Activated CD8-positive, alpha-beta memory T cell treated with anti-CD3 and anti-CD28 coated beads, Interleukin-2, amount 50 U/mL, for 24 hours (primary cell): Measurements from ENCODE around the gene SNTG2.

Experiments used
- DNase-seq: peaks from one replicate; pipeline ENCODE4 v3.0.0-alpha.2; 2020; ENCODE audit errors: extremely low read depth

SNTG2 gene

DNA sequence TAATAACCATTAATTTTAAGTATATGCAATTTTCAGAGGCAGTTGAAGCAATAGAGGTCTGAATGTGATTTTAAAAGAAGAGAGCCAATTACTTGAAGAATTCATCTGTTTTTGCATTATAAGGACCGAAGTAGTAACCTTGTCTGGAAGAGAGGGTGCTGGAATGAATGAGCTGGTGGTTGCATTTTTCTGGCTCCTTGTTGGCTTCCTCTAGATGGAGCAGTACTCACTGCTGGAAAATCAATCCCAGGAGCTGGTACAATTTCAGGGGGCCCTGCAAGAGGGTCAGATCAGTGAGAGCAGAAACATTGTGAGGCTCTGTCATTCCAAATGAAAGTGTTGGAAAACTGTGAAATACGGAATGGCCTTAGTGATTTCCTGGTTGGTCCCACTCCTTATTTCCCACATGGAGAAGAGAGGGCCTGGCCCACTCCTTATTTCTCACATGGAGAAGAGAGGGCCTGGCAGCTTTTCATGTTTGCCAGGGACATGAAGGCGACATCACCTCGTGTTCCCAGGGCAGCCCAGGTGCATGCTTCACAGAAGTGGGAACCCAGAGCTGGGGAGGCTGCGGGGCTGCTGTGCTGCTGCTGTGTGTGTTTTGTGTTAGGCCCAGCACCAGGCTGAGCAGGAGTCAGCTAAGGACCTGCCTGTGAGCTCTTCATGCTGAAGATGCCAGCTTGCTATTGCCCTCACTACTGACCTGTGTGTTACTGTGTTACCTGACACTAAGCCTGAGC lies 197.4 kb downstream of the SNTG2 start:
- no peak for DNase-seq

DNA sequence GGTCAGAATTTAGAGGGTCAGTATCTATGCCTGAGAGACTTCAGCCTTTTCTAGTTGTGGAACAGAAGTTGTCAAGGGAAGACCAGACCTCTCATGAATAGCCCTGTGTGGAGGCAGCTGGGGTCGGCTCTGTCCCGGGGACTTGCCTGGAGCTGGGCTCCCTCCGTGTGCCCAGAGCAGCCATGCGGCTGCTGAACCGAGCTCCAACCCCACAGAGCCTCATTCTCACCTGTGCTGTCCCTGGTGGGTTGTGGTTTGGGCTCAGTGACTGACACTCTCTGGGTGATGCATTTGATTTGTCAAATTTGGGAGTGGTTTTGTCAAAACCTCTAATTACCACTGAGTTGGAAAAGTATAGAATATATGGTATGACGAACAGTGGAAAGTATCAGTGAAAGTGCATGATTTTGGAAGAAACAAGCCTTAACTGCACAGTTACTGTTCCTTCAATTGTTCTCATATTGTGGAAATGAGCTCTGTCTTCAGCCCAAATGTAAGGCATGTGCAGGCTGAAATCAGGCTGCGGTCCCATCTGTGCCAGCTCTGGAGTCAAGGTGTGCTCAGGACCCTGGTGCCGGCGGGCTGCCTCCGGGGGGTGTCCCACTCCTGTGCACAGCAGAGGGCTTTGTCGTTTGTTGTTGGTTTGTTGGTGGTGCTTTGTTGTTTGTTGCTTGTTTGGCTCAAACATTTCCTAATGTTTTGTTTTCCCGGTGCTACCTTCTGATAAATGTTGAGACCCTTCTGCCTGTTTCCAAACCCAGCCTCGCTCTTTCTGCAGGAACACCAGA lies 200.3 kb downstream of the SNTG2 start:
- no peak for DNase-seq

DNA sequence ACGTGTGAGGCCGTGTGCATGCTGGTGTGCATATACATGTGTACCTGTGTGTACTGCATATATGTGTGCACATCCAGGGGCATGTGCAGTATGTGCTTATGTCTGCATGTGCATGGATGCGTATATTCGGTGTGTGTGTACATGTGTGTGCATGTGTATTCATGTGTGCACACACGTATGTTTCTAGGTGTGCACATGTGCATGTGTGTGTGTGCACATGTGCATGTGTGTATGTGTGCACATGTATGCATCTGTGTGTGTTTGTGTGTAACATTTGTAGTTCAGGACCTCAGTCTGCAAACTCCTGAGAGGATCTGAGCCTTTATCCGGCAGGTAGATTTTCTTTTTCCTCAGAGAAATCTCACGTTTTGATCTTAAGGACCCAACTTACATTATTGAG lies 201.7 kb downstream of the SNTG2 start:
- no peak for DNase-seq

DNA sequence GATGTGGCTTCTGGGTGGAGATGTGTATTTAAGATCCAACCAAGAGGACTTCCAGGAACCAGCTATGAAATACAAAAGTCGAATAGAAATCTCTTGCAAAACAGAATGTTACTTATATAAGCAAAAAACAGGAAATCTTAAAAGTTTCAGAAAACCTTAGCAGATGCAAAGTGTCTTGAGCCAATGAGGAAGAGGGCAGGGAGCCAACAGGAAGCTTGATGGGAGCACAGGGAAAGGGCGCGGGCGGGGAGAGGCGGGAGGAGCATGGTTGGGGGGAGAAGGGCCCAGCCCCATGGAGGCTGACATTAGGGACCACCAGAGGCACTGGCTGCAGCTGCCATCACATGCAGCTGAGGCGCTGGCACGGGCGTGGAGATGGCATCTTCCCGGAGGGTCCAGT lies 203.3 kb downstream of the SNTG2 start:
- DNase-seq = no peak

DNA sequence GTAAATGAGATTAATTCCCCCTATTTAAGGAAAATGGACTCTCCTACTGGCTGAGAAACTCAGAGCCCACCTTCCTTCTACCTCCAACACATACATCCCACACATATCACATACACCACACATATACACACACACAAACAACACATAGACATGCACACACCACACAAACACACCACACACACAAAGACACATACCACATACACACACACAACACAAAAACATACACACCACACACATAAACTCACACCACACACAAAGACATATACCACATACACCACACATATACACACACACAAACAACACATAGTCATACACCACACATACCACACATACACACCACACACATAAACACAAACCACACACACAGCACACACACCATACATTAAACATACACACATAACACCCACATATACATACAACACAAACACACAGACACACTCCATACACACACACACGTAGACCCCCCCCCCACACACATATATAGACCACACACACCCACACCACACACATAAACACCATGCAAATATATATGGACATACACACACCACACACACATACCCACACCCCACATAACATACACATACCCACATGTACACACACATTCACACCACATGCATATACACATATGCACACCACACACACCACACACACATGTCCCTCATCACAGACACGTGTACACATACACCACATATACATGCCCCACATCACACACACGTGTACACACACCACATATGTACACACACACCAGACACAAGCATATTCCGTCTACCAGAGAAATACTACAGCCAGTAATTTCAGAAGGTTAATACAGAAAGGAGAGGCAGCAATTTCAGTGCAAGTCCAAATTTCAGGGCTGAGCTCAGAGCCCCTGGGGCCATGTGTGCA lies 204.3 kb downstream of the SNTG2 start:
- DNase-seq = no peak

DNA sequence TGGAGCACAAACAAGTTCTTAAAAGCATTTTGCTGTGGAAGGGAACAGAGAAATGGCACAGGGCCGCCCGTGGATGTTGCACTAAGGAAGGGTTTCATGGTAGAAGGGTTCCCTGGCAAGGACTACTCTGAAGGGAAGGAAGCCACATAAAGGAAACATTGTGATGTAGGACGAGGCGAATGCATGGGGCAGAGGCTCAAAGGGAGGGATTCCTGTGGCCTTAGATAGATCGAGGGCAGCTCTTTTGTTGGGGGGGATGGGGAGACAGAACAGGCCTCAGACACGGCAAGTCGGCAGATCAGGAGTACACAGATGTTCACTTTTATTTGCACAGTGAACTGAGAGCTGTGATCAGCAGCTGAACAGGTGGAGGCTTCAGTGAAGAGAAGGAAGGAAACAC lies 205.4 kb downstream of the SNTG2 start:
- DNase-seq = no peak

DNA sequence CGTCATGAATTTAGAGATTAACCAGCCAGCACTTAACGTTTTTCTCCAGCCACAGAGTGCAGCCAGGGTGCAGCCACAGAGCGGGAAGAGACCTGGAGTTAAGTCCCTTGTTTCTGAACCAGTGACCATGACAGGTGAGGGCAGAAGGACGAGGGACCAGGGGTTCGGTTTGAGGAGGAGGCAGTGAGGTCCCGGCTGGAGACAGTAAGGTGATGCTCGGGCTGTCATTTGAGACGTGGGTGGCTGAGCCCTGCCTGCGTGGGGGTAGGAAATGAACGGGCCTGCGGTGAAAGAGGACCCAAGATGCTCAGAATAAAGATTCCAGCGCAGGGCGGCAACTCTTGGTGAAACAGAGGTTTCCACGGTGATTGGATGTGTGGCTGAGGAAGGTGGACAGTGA lies 205.9 kb downstream of the SNTG2 start:
- DNase-seq = no peak

DNA sequence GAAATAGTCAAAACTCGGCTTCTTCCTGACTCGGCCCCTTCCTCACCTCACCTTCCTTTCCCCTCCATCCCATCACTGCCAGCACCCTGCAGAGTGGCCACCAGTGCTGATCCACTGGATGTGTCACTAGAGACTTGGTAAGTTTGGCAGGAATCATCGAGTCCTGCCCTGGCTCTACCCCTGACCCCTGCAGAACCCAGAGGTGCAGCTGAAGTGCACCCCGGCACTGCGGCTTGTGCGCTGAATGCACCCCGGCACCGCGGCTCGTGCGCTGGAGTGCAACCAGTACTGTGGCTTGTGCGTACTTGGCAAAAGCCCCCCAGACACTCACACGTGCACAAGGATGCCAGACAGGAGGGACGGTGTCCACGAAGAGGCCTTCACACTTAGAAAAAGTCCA lies 206.5 kb downstream of the SNTG2 start:
- no peak for DNase-seq

DNA sequence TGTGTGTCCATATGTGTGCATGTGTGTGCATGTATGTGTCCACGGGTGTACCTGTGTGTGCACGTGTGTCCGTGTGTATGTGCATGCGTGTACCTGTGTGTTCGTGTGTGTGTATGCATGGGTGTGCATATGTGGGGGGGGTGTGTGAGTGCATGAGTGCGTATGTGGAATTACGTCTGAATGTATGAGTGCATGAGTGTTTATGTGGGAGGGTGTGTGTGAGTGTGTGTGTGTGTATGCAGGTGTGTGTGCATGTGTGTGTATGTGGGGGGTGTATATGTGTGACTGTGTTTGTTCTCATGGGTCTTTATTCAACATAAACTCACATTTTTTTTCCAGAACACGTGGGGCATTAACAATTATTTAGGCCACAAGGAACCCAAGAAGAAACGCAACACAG lies 208.4 kb downstream of the SNTG2 start:
- DNase-seq = no peak

DNA sequence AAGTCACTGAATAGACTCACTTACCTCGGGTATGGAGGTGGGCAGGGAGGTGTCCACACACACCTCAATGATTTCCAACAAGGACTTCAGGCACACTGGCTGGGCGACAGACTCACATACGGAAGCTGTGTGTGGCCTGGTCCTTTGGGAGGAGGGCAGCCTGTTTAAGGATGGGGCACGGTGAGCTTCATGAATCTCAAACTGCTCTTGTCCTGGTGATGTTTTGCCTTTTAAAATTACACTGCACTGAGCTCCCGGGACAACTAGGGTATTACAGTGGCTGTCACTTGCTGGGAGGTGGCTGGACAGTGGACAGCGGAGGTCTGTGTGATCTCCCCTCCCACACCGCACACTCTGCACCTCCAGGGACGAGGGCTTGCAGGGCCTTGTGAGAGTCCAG lies 211.6 kb downstream of the SNTG2 start:
- DNase-seq = no peak

DNA sequence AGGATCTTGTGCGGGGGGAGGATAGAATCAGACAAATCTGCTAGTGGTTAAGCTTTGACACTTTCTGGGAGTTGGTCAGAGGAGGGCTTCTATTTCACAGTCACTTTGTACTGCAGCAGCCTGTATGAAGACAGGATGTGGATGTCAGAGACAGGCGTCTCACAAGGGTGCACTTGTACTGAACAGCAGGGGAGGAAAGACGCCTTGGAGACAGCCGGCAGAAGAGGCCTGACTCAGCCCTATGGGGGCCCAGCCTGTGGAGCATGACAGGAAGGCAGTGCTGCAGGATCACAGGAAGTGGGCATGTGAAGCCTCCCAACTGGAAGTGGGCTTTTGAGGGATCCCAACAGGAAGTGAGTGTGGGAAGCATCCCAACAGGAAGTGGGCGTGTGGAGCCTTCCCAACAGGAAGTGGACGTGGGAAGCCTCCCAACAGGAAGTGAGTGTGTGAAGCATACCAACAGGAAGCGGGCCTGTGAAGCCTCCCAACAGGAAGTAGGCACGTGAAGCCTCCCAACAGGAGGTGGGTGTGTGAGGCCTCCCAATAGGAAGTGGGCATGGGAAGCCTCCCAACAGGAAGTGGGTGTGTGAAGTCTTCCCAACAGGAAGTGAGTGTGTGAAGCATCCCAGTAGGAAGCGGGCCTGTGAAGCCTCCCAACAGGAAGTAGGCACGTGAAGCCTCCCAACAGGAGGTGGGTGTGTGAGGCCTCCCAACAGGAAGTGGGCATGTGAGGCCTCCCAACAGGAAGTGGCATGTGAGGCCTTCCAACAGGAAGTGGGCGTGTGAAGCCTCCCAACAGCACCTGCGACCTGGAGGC lies 212.3 kb downstream of the SNTG2 start:
- no peak for DNase-seq

DNA sequence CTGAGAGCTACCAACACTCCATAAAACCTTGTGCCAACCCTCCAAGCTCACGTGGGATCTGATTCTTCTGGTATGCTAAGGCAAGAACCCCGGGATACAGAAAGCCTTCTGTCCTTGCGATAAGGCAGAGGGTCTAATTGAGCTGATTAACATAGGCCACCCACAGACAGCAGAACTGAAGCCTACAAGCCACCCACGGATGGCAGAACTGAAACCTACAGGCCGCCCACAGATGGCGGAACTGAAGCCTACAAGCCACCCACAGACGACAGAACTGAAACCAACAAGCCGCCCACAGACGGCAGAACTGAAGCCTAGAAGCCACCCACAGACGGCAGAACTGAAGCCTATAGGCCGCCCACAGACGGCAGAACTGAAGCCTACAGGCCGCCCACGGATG lies 216.3 kb downstream of the SNTG2 start:
- DNase-seq = no peak

DNA sequence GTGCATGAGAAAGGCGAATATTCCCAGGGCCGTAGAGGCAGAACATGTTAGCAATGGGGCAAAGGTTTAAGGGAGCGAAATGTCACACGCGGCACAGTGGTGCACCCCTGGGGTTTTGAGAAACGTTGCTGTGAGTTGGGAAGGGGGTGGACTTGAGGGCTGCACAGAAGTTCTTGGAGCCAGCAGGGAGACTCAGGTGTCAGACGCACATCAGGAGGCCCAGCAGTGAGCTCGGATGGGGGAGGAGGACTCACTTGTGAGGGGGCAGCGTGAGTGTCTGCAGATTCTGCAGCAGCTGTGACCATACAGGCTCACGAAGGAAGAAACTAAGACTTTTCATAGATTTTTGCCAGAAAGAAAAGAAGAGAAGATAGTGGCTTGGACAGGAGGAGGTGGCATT lies 218.2 kb downstream of the SNTG2 start:
- DNase-seq = no peak

DNA sequence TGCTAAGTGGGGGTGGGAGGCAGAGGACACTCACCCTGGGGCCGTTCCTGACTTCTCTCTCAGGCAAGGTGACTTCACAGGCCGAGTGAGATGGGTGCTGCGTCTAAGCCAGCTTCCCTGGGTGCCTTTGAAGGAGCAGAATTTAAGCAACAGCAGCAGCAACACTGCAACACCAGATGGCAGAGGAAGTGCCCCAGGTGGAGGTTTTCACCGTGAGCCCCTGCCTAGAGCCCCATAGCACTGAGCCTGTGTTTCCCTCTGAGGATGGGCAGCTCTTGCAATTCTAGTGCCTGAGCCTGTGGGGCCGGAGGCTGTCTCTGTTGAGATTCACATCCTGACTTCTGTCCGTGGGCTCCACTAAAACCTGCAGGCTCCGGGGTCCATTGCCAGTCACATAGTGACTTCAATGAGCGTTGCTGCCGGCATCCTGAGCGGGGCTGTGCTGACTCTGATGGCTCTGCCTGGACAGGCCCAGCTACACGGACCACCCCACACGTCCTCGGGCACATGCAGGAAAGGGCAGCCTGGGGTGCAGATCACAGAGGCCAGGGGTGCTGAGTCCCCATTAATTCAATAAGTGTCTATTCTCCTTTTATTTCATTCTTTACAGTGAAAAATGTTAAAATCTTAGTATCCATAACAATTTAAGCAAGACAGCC lies 218.8 kb downstream of the SNTG2 start:
- no peak for DNase-seq

DNA sequence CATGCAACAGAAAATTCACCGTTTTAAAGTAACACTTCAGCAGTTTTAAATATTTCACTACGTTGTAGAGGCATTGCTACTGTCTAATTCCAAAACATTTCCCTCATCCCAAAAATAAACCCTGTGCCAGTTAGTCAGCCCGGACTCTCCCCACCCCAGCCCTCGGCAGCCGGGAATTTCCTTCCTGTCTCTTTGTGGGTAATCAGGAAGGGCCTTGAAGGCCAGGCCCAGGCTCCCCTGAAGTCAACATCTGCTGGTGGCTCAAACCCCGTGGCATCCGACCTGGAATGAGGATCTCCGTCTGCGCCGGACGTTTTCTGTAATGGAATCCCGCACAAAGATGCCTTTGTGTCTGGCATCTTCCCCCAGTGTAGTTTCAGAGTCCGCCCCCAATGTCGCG lies 219.6 kb downstream of the SNTG2 start:
- DNase-seq = no peak

DNA sequence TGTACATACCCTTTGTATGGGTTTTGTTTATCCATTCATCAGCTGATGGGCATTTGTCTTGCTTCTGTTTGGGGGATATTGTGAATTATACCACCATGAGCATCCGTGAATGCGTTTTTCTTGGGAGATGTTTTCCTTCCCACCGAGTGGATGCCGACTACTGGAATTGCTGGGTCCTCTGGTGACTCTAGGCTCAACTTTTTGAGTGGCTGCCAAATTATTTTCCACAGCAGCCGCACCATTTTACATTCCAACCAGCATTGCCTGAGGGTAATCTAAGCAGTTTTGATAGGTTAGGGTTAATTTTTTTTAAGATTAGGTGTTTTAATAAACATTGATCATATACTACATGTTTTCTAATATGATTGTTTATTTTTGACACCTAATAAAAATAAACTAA lies 220.1 kb downstream of the SNTG2 start:
- no peak for DNase-seq

DNA sequence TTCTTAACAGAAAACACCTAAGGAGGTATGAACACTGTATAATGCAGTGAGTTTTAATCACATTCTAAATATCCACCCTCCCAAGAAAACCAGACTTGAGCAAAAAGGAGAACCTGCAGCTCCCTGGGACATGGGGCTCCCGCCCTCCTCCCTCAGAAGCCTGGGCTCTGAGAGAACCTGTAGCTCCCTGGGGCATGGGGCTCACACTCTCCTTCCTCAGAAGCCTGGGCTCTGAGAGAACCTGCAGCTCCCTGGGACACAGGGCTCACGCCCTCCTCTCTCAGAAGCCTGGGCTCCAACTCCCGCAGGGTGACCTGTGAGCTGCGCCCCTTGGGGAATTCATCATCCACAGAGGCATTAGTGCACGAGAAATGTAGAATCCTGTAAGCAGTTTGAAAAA lies 222.9 kb downstream of the SNTG2 start:
- no peak for DNase-seq

DNA sequence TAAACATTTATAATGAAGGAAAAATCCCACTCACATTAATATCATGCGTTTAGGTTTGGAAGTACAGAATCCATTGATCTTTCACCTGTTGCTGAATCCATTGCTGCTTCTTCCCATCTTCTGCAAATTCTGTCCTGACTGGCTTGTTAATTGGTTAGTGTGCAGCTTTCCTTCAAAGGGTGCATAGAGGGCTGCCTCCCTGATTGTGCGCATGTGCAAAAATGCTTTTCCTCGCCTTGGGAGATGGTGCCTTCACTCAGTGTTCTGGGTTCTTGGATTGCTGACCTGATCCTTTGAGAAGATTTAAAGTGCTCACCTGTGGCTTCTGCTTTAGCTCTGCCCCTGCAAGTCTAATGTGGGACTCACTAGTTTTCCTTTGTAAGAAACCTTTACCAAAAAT lies 231.2 kb downstream of the SNTG2 start:
- no peak for DNase-seq

DNA sequence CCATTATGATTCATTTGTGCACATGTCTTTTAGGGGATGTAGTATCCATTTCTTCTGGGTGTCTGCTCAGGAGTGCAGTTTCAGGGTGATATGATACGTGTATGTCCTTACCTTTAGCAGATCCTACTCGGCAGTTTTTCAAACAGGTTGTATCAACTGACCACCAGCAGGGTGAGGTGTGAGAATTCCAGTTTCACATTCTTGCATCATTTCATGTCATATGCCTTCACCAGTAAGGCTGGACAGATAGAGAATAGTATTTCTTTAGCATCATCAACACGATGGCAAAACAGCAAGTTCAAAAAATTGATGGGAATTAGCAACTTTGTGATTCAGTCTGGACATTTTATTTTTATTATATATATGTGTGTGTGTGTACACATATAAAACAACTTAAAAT lies 232.7 kb downstream of the SNTG2 start:
- no peak for DNase-seq

DNA sequence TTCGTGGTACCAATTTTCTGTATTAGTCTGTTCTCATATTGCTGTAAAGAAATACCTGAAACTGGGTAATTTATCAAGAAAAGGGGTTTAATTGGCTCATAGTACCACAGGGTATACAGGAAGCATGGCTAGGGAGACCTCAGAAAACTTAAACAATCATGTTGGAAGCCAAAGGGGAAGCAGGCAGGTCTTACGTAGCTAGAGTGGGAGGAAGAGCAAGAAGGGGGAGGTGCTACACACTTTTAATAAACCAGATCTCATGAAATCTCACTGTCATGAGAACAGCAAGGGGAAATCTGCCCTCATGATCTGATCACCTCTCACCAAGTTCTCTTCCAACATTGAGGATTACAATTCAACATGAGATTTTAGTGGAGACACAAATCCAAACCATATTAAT lies 235.8 kb downstream of the SNTG2 start:
- no peak for DNase-seq

DNA sequence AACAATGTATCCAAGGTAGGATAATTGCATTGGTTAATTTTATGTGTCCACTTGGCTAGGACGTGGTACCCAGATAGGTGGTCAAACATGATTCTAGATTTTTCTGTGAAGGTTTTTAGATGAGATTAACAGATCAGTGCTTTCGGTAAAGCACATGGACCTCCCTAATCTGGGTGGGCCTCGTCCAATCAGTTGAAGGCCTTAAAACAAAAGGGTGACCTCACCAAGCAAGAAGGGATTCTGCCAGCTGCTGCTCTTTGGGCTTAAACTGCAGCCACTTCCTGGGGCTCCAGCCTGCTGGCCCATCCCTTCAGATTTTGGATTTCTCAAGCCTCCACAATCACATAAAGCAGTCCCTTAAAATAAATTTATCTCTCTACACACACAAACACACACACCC lies 236.5 kb downstream of the SNTG2 start:
- DNase-seq = no peak
